Measurements from ENCODE around the gene IGF2R.

DNA sequence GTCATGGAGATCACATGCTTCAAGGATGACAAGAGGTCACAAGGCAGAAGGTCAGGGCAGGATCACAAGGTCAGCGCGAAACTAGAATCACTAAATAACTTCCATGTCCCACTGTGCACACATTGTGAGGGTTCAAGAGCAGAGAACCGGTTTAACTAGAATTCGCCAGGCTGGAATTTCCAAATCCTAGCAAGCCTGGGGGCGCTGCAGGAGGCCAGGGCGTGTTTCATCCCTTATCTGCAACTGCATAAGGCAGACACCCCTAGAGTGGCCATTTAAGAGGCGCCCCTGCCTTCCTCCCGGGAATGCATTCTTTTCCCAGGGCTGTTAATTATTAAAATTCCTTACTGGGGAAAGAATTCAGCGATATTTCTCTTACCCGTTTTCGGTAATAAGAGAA, 112.5 kb downstream of the IGF2R start:
- TF ChIP-seq, protein P1, sequence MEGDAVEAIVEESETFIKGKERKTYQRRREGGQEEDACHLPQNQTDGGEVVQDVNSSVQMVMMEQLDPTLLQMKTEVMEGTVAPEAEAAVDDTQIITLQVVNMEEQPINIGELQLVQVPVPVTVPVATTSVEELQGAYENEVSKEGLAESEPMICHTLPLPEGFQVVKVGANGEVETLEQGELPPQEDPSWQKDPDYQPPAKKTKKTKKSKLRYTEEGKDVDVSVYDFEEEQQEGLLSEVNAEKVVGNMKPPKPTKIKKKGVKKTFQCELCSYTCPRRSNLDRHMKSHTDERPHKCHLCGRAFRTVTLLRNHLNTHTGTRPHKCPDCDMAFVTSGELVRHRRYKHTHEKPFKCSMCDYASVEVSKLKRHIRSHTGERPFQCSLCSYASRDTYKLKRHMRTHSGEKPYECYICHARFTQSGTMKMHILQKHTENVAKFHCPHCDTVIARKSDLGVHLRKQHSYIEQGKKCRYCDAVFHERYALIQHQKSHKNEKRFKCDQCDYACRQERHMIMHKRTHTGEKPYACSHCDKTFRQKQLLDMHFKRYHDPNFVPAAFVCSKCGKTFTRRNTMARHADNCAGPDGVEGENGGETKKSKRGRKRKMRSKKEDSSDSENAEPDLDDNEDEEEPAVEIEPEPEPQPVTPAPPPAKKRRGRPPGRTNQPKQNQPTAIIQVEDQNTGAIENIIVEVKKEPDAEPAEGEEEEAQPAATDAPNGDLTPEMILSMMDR (IDR thresholded peaks at IDR 0.05; ENCODE audit: low read length), result no peak
- TF ChIP-seq EZH2 (optimal IDR thresholded peaks at IDR 0.05; ENCODE audit: low read depth, low read length), result no peak

Data from MM.1S (cell line).